Measurements from ENCODE around the gene RFC1.

RFC1 gene

GRCh38 chr4:39346856-39347519 is 19.2 kb downstream of the RFC1 start:
- Histone ChIP-seq H3K4me3 (ENCODE audit: severe bottlenecking) (no peak overlapping the region), H3K4me1 (ENCODE audit: insufficient read depth, poor library complexity, severe bottlenecking) (peaks cover 11% of the 10 kb centered on the region), H3K9me3 (ENCODE audit: severe bottlenecking) (no peaks in the 10 kb centered on the region), H3K27me3 (ENCODE audit: insufficient read depth, poor library complexity, severe bottlenecking) (no peaks in the 10 kb centered on the region), H3K36me3 (ENCODE audit: low read depth) (peaks cover 84% of the 10 kb centered on the region), H3K27ac (ENCODE audit: poor library complexity, severe bottlenecking) (no peak overlapping the region)
- no peak for TF ChIP-seq CTCF (IDR thresholded peaks at IDR 0.05; ENCODE audit: poor library complexity, severe bottlenecking)
- no peak for DNase-seq (ENCODE audit: low spot score)
- no peak for ATAC-seq (ENCODE audit: low read depth)

GRCh38 chr4:39342731-39343130 is 23.4 kb downstream of the RFC1 start:
- Histone ChIP-seq H3K27me3 (ENCODE audit: insufficient read depth, poor library complexity, severe bottlenecking) (no peaks in the 10 kb centered on the region), H3K9me3 (ENCODE audit: severe bottlenecking) (no peaks in the 10 kb centered on the region), H3K27ac (ENCODE audit: poor library complexity, severe bottlenecking) (no peak overlapping the region), H3K4me3 (ENCODE audit: severe bottlenecking) (no peak overlapping the region), H3K4me1 (ENCODE audit: insufficient read depth, poor library complexity, severe bottlenecking) (no peaks in the 10 kb centered on the region), H3K36me3 (ENCODE audit: low read depth) (peaks cover 74% of the 10 kb centered on the region)
- DNase-seq (ENCODE audit: low spot score) (no peak), ATAC-seq (ENCODE audit: low read depth) (no peak)
- TF ChIP-seq CTCF (IDR thresholded peaks at IDR 0.05; ENCODE audit: poor library complexity, severe bottlenecking): no peak

DNA sequence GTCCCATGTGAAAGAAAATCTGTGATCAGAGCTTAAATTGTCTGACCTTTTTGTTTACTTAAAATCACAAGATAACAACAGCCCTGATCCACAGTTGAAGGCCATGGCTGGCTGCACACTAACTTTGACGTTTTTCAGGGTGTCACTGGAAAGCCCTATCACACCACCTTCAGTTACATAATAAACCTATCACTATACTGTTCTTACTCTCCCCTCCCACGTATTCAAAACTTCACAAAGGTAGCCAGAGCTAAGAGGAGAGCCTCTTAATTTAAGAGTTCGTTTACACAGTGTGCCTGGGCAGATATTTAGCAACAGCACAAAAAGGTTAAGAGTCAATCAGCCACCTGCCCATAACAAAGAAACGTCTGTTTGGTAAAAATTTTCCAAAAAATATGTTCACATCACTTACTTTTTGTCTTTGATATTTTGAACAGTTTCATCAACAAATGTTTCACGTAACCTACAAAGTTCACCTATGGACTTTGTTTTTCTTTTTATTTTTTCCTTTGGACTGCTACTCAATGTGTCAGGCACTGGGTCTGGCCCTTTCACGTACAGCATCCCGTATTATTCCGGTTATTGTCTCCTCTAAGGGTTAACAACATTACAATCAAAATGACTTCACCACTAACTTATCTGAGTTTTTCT is 25.0 kb downstream of the RFC1 start:
- DNase-seq (ENCODE audit: low spot score) (no peak), ATAC-seq (ENCODE audit: low read depth) (no peak)
- no peak overlapping the region for H3K27ac ChIP-seq (ENCODE audit: poor library complexity, severe bottlenecking)
- no peaks in the 10 kb centered on the region for H3K27me3 ChIP-seq (ENCODE audit: insufficient read depth, poor library complexity, severe bottlenecking)
- no peak overlapping the region for H3K4me3 ChIP-seq (ENCODE audit: severe bottlenecking)
- no peak for TF ChIP-seq CTCF (IDR thresholded peaks at IDR 0.05; ENCODE audit: poor library complexity, severe bottlenecking)
- H3K4me1 ChIP-seq (ENCODE audit: insufficient read depth, poor library complexity, severe bottlenecking): no peaks in the 10 kb centered on the region
- H3K9me3 ChIP-seq (ENCODE audit: severe bottlenecking): no peaks in the 10 kb centered on the region
- peaks cover 59% of the 10 kb centered on the region for H3K36me3 ChIP-seq (ENCODE audit: low read depth)

- ATAC-seq (ENCODE audit: low read depth) (no peak), DNase-seq (ENCODE audit: low spot score) (no peak)
- Histone ChIP-seq H3K9me3 (ENCODE audit: severe bottlenecking) (no peaks in the 10 kb centered on the region), H3K4me3 (ENCODE audit: severe bottlenecking) (no peak overlapping the region), H3K27ac (ENCODE audit: poor library complexity, severe bottlenecking) (no peak overlapping the region), H3K27me3 (ENCODE audit: insufficient read depth, poor library complexity, severe bottlenecking) (no peaks in the 10 kb centered on the region), H3K36me3 (ENCODE audit: low read depth) (peaks cover 48% of the 10 kb centered on the region), H3K4me1 (ENCODE audit: insufficient read depth, poor library complexity, severe bottlenecking) (no peaks in the 10 kb centered on the region)
- no peak for TF ChIP-seq CTCF (IDR thresholded peaks at IDR 0.05; ENCODE audit: poor library complexity, severe bottlenecking)
Measured at GRCh38 chr4:39339968-39340367, 26.2 kb downstream of the RFC1 start.

DNA sequence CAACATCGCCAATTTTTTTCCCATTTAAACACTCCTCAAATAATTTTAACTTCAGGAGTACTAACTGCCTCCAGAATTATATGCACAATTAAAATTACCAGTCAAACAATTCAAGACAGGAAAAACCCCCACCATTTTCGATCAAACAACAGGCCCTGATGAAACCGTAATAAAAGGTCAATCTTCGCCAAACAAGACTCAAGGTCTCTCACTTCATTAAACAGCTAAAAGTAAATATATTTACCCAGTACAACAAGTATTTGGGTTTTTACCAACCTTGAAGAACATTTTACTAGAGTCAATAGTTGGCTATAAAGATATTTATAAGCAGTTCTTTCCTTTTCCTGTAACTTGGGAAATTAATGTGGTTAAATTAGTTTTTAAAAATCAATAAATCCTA is 28.3 kb downstream of the RFC1 start:
- no peaks in the 10 kb centered on the region for H3K4me1 ChIP-seq (ENCODE audit: insufficient read depth, poor library complexity, severe bottlenecking)
- H3K27me3 ChIP-seq (ENCODE audit: insufficient read depth, poor library complexity, severe bottlenecking): no peaks in the 10 kb centered on the region
- H3K9me3 ChIP-seq (ENCODE audit: severe bottlenecking): no peaks in the 10 kb centered on the region
- no peak overlapping the region for H3K4me3 ChIP-seq (ENCODE audit: severe bottlenecking)
- H3K36me3 ChIP-seq (ENCODE audit: low read depth): peaks cover 36% of the 10 kb centered on the region
- no peak for ATAC-seq (ENCODE audit: low read depth)
- no peak for TF ChIP-seq CTCF (IDR thresholded peaks at IDR 0.05; ENCODE audit: poor library complexity, severe bottlenecking)
- H3K27ac ChIP-seq (ENCODE audit: poor library complexity, severe bottlenecking): no peak overlapping the region
- DNase-seq (ENCODE audit: low spot score): no peak

All from RWPE2 (cell line).